CD14-positive monocyte (primary cell): ENCODE data around the gene MRPL36. TPM values are rescaled to one million over a fixed set of nuclear protein-coding genes. Genes with fewer than 3 reads are reported as not detected.

ENCODE experiments used
- DNase-seq, 3 donors: peaks; one replicate each; pipeline ENCODE4 v3.0.0-alpha.2; 2011 to 2022
- H2AFZ ChIP-seq: 2 replicates; pipeline ENCODE4 v1.6.0; 2012; ENCODE audit warnings: mild to moderate bottlenecking, low read depth, low read length, inconsistent platforms; ENCODE audit not compliant: insufficient read depth, poor library complexity, severe bottlenecking
- H3K27ac ChIP-seq, 2 donors: 1 replicate in 1 of 2; 2 replicates in 1 of 2; pipeline ENCODE4 v1.5.1; 2012 to 2013; ENCODE audit warnings: low read length in 2 of 2, control low read depth in 1 of 2, inconsistent platforms in 1 of 2, low read depth in 1 of 2, mild to moderate bottlenecking in 1 of 2
- H3K27me3 ChIP-seq, 2 donors: one replicate each; pipeline versions ENCODE4 v1.6.0 to v1.6.1; 2011 to 2013; ENCODE audit warnings: low read length in 2 of 2; ENCODE audit not compliant: control insufficient read depth in 2 of 2, insufficient read depth in 2 of 2
- H3K36me3 ChIP-seq, 2 donors: replicated peaks in 1 of 2; 1 replicate in 1 of 2; 2 replicates in 1 of 2; pipeline versions ENCODE4 v1.5.1 to v1.6.1; 2012 to 2013; ENCODE audit warnings: low read length in 2 of 2, control low read depth in 1 of 2, inconsistent platforms in 1 of 2, mild to moderate bottlenecking in 1 of 2; ENCODE audit not compliant: insufficient read depth in 2 of 2, control insufficient read depth in 1 of 2
- H3K4me1 ChIP-seq, 2 donors: 1 replicate in 1 of 2; 2 replicates in 1 of 2; pipeline versions ENCODE4 v1.5.1 to v1.6.1; 2012 to 2013; ENCODE audit warnings: low read length in 2 of 2, control low read depth in 1 of 2, inconsistent platforms in 1 of 2, mild to moderate bottlenecking in 1 of 2, moderate library complexity in 1 of 2; ENCODE audit not compliant: insufficient read depth in 2 of 2, control insufficient read depth in 1 of 2
- H3K4me2 ChIP-seq: replicated peaks from 2 replicates; pipeline ENCODE3; 2012; ENCODE audit warnings: low read length, moderate library complexity, mild to moderate bottlenecking; ENCODE audit not compliant: poor library complexity, severe bottlenecking; ENCODE audit errors: extremely low read depth
- H3K4me3 ChIP-seq, 3 experiments: fragments of 200-600 bp in 1 of 3; sonication (generic) in 1 of 3; replicated peaks in 1 of 3; 1 replicate in 2 of 3; 2 replicates in 1 of 3; pipeline ENCODE4 v1.5.1; 2011 to 2013; ENCODE audit warnings: low read length in 3 of 3, mild to moderate bottlenecking in 3 of 3, control low read depth in 2 of 3, low read depth in 2 of 3, inconsistent platforms in 1 of 3, moderate library complexity in 1 of 3
- H3K79me2 ChIP-seq: 2 replicates; pipeline ENCODE4 v1.6.0; 2012; ENCODE audit warnings: mild to moderate bottlenecking, control low read depth, inconsistent platforms, low read length, moderate library complexity; ENCODE audit not compliant: insufficient read depth
- H3K9ac ChIP-seq: 2 replicates; pipeline ENCODE4 v1.6.0; 2017; ENCODE audit warnings: low read length, mild to moderate bottlenecking; ENCODE audit not compliant: insufficient read depth, poor library complexity, severe bottlenecking
- H3K9me3 ChIP-seq, 2 donors: replicated peaks in 1 of 2; 1 replicate in 1 of 2; 2 replicates in 1 of 2; pipeline versions ENCODE4 v1.5.1 to v1.6.1; 2012 to 2013; ENCODE audit warnings: low read length in 2 of 2, control low read depth in 1 of 2; ENCODE audit not compliant: control insufficient read depth in 1 of 2, insufficient read depth in 1 of 2
- H4K20me1 ChIP-seq: 2 replicates; pipeline ENCODE4 v1.6.0; 2012; ENCODE audit warnings: mild to moderate bottlenecking, low read length, control low read depth, moderate library complexity; ENCODE audit not compliant: insufficient read depth
- H3K27ac Mint-ChIP-seq, 7 donors: one replicate each; pipeline ENCODE4 v1.8.0; 2020; ENCODE audit warnings: mild to moderate bottlenecking in 7 of 7, mixed read lengths in 7 of 7, moderate library complexity in 6 of 7, inconsistent platforms in 2 of 7
- H3K27me3 Mint-ChIP-seq, 3 donors: one replicate each; pipeline ENCODE4 v1.8.0; 2021 to 2022; ENCODE audit warnings: low read depth in 3 of 3, mild to moderate bottlenecking in 3 of 3, mixed read lengths in 3 of 3, moderate library complexity in 3 of 3, inconsistent platforms in 1 of 3
- H3K36me3 Mint-ChIP-seq, 2 donors: one replicate each; pipeline ENCODE4 v1.8.0; 2020; ENCODE audit warnings: mixed read lengths in 2 of 2, inconsistent platforms in 1 of 2, mild to moderate bottlenecking in 1 of 2
- H3K4me1 Mint-ChIP-seq: one replicate; pipeline ENCODE4 v1.8.0; 2020; ENCODE audit warnings: mild to moderate bottlenecking, mixed read lengths
- H3K4me3 Mint-ChIP-seq, 2 donors: one replicate each; pipeline ENCODE4 v1.8.0; 2020; ENCODE audit warnings: mild to moderate bottlenecking in 2 of 2, mixed read lengths in 2 of 2, moderate library complexity in 1 of 2
- H3K9me3 Mint-ChIP-seq, 7 donors: one replicate each; pipeline ENCODE4 v1.8.0; 2020 to 2022; ENCODE audit warnings: mixed read lengths in 7 of 7, mild to moderate bottlenecking in 6 of 7, moderate library complexity in 6 of 7, inconsistent platforms in 2 of 7
- CTCF ChIP-seq: fragments of 200-600 bp; IDR thresholded peaks from one replicate; pipeline ENCODE4 v1.8.0; 2022; ENCODE audit warnings: antibody characterized with exemption, mild to moderate bottlenecking
- WGBS: methylation state at CpG from one replicate; pipeline ENCODE4 v1.1.5; 2013; ENCODE audit warnings: missing lambda C conversion rate; ENCODE audit not compliant: insufficient coverage; 5-methylcytosine and 5-hydroxymethylcytosine counted together
- intact Hi-C, 2 donors: fragments of 100-400 bp; cut with micrococcal nuclease; formaldehyde crosslinking; loops; one replicate each; pipeline versions ENCODE4 v1.15.0 to v1.15.1; 2023
- polyA plus RNA-seq, 3 donors: library from polyadenylated mRNA; depleted of rRNA in 1 of 3; unstranded in 2 of 3; stranded (reverse) in 1 of 3; fragments of 300-500 nt in 2 of 3; fragments of >200 nt in 1 of 3; fragmentation: Illumina TruSeq in 2 of 3; gene quantifications; 1 replicate in 2 of 3; 2 replicates in 1 of 3; pipeline ENCODE4 v1.2.3, GENCODE V29; 2012 to 2021

Gene MRPL36
- polyA plus RNA-seq, 3 donors: 17.9 to 81.7 (median 65.9) TPM

DNA sequence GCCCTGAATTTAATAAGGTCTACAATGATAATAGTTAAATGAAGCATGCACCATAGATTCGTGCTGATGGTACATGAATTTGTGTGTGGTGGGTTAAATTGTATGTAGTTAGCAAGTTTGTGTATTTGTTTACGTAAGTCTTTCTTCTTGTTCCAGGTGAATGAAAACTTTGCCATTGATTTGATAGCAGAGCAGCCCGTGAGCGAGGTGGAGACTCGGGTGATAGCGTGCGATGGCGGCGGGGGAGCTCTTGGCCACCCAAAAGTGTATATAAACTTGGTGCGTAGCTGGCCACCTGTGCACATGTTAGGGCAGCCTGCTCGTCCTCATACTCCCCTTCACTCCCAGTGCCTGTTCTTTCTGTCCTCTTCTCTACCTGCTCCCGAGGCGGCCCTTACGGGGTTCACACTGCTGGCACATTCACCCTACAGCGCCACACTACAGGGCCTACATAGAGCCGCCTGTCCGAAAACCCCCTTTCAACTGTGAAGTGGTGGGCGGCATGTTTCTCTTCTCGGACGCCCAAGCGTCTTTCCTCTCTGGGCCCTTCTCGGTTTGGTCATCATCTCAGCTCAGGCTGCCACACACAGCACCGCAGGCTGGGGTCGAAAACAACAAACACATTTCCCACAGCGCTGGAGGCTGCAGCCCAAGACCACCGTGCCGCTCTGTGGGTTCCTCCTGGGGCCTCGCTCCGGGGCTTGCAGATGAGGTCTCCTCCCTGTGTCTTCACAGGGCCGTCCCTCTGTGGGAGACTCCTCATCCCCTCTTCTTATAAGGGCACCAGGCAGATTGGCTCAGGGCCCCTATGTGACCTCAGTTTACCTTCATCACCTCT lies 14.8 kb upstream of the MRPL36 start:
- Mint-ChIP-seq H3K27me3 (peaks cover 0 to 1% (median 0%) of the 10 kb centered on the region in 3 donors), H3K27ac (no peak overlapping the region), H3K4me3 (no peak overlapping the region), H3K36me3 (peaks cover 90 to 99% of the 10 kb centered on the region in 2 donors), H3K9me3 (no peaks in the 10 kb centered on the region), H3K4me1 (no peaks in the 10 kb centered on the region)
- no peak for TF ChIP-seq CTCF
- Histone ChIP-seq H3K4me1 (no peaks in the 10 kb centered on the region), H3K27ac (no peak overlapping the region), H3K36me3 (peaks cover 90 to 100% of the 10 kb centered on the region in 2 donors), H3K9me3 (no peaks in the 10 kb centered on the region), H2AFZ (no peak overlapping the region), H4K20me1 (peaks cover 41% of the 10 kb centered on the region), H3K4me3 (no peak overlapping the region), H3K27me3 (no peaks in the 10 kb centered on the region), H3K4me2 (no peak overlapping the region), H3K79me2 (peaks cover under 1% of the 10 kb centered on the region), H3K9ac (no peak overlapping the region)
- intact Hi-C loops: no loop called here
- WGBS: 96% methylated on average over 26 of the region's 30 CpGs
- DNase-seq: no peak

DNA sequence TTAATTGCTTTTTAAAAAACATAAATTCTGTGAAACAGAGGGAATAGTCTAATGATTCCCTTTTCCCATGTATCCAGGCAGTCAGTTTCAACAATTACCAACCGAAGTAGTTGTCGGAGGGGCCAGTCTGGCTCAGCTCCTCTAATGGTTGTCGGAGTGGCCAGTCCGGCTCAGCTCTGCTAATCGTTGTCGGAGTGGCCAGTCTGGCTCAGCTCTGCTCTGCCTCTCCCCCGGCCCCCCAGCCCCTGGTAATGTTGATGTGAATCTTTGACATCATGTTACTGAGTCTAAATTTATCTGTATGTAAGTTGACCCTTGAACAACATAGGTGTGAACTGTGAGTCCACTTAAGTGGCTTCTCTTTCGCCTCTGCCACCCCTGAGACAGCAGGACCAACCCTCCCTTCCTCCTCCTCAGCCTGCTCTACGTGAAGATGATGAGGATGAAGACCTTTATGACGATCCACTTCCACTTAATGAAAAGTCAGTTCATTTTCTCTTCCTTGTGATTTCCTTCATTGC lies 11.0 kb upstream of the MRPL36 start:
- no peak overlapping the region for H3K4me3 ChIP-seq
- 99% methylated on average over 8 of the region's 10 CpGs for WGBS
- intact Hi-C loops: no loop called here
- H3K79me2 ChIP-seq: peaks cover 37% of the 10 kb centered on the region
- no peak overlapping the region for H3K9ac ChIP-seq
- no peak overlapping the region for H3K27ac ChIP-seq
- H3K4me2 ChIP-seq: no peak overlapping the region
- no peak overlapping the region for H2AFZ ChIP-seq
- Mint-ChIP-seq H3K27me3 (peaks cover 0 to 1% (median 0%) of the 10 kb centered on the region in 3 donors), H3K27ac (no peak overlapping the region), H3K4me3 (no peak overlapping the region), H3K9me3 (no peaks in the 10 kb centered on the region), H3K36me3 (peaks cover 87 to 99% of the 10 kb centered on the region in 2 donors), H3K4me1 (peaks cover 2% of the 10 kb centered on the region)
- no peak for DNase-seq
- H4K20me1 ChIP-seq: peaks cover 77% of the 10 kb centered on the region
- no peaks in the 10 kb centered on the region for H3K27me3 ChIP-seq
- no peaks in the 10 kb centered on the region for H3K9me3 ChIP-seq
- no peaks in the 10 kb centered on the region for H3K4me1 ChIP-seq
- no peak for TF ChIP-seq CTCF
- H3K36me3 ChIP-seq: peaks cover 93 to 100% of the 10 kb centered on the region in 2 donors
